Neuron (in vitro differentiated cells): ENCODE data around the gene PLG.
"Not testable (repeated sequence)": the region's sequence is repeated elsewhere in the genome, so short reads cannot be mapped to it uniquely, and the experiment has no call there.

Source experiments
- H2AFZ ChIP-seq: one replicate; pipeline ENCODE4 v1.6.1; 2013; ENCODE audit warnings: low read depth, mild to moderate bottlenecking, inconsistent platforms, low read length, moderate library complexity
- H3K27me3 ChIP-seq: one replicate; pipeline ENCODE4 v1.6.1; 2013; ENCODE audit warnings: low read length; ENCODE audit not compliant: insufficient read depth
- H3K36me3 ChIP-seq: one replicate; pipeline ENCODE4 v1.6.1; 2013; ENCODE audit warnings: low read length; ENCODE audit not compliant: insufficient read depth
- H3K4me1 ChIP-seq: one replicate; pipeline ENCODE4 v1.6.1; 2013; ENCODE audit warnings: low read length; ENCODE audit not compliant: insufficient read depth
- H3K4me3 ChIP-seq: 2 replicates; pipeline ENCODE4 v1.5.1; 2013; ENCODE audit warnings: mild to moderate bottlenecking, low read length, moderate library complexity
- H3K9me3 ChIP-seq: one replicate; pipeline ENCODE4 v1.6.1; 2013; ENCODE audit warnings: low read length

The PLG gene

GRCh38 chr6:160685762-160686450 is 16.1 kb upstream of the PLG start:
- Histone ChIP-seq H3K4me3 (no peak overlapping the region), H3K27me3 (no peaks in the 10 kb centered on the region), H3K9me3 (no peaks in the 10 kb centered on the region)

GRCh38 chr6:160690458-160690857 is 11.6 kb upstream of the PLG start:
- Histone ChIP-seq H2AFZ (no peak overlapping the region), H3K4me3 (no peak overlapping the region), H3K27me3 (no peaks in the 10 kb centered on the region), H3K4me1 (no peaks in the 10 kb centered on the region), H3K9me3 (no peaks in the 10 kb centered on the region), H3K36me3 (no peaks in the 10 kb centered on the region)

More at GRCh38 chr6:160685762-160686450, 16.1 kb upstream of the PLG start:
- H3K4me1 ChIP-seq = no peaks in the 10 kb centered on the region
- no peaks in the 10 kb centered on the region for H3K36me3 ChIP-seq
- H2AFZ ChIP-seq = no peak overlapping the region

GRCh38 chr6:160691617-160692016 is 10.4 kb upstream of the PLG start:
- H3K27me3 ChIP-seq = no peaks in the 10 kb centered on the region
- no peaks in the 10 kb centered on the region for H3K4me1 ChIP-seq
- H3K4me3 ChIP-seq = no peak overlapping the region
- H3K9me3 ChIP-seq = no peaks in the 10 kb centered on the region
- no peak overlapping the region for H2AFZ ChIP-seq
- H3K36me3 ChIP-seq = no peaks in the 10 kb centered on the region

GRCh38 chr6:160692369-160692959 is 9.6 kb upstream of the PLG start:
- Histone ChIP-seq H3K36me3 (no peaks in the 10 kb centered on the region), H3K27me3 (no peaks in the 10 kb centered on the region), H3K9me3 (no peaks in the 10 kb centered on the region), H3K4me1 (no peaks in the 10 kb centered on the region), H3K4me3 (no peak overlapping the region), H2AFZ (no peak overlapping the region)

DNA sequence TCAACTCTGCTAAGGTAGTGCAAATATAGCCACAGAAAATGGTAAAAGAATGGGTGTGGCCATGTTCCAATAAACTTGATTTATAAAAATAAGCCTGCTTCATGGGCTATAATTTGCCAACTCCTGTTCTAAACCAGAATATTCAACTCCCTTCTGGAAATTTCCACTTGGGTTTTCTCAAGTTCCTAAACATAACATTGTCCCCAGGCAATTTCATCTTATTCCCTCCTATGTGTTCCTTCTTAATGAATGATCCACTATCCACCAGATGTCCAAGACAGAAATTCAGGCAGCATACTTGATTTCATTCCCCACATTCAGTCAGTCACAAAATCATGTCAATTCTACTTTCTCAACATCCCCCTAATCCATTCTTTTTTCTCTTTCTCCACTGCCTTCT is 7.0 kb upstream of the PLG start:
- not testable (repeated sequence) for H3K9me3 ChIP-seq, H3K36me3 ChIP-seq, H3K4me3 ChIP-seq, H3K4me1 ChIP-seq, H3K27me3 ChIP-seq, H2AFZ ChIP-seq

- not testable (repeated sequence) for H3K36me3 ChIP-seq, H3K27me3 ChIP-seq, H3K9me3 ChIP-seq, H3K4me3 ChIP-seq, H3K4me1 ChIP-seq, H2AFZ ChIP-seq
Measured at GRCh38 chr6:160695622-160696021, 6.4 kb upstream of the PLG start.

- H3K27me3 ChIP-seq, H3K9me3 ChIP-seq, H2AFZ ChIP-seq, H3K4me3 ChIP-seq, H3K4me1 ChIP-seq, H3K36me3 ChIP-seq: not testable (repeated sequence)
Measured at GRCh38 chr6:160696884-160697283, 5.2 kb upstream of the PLG start.

DNA sequence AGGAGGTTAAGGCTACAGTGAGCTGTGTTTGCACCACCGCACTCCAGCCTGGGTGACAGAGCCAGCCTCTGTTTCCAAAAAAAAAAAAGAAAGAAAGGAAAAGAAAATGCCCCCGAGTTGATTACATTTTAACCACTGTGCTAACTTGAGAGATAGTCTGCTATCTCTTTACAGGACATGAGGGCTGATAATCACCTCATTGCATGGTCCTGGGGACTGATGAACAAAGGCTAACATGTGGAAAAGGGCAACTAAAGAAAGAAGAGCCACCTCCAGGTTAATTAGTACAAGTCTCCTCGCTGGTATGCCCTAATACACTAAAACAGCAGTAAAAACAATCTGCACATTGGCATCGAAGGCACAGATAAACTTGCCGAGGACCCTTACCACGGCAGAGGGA is 4.2 kb upstream of the PLG start:
- H3K9me3 ChIP-seq = no peaks in the 10 kb centered on the region

GRCh38 chr6:160704688-160705087 is 2.6 kb downstream of the PLG start:
- H2AFZ ChIP-seq, H3K9me3 ChIP-seq, H3K36me3 ChIP-seq, H3K27me3 ChIP-seq, H3K4me1 ChIP-seq, H3K4me3 ChIP-seq: not testable (repeated sequence)

More for the DNA sequence above, 4.2 kb upstream of the PLG start:
- H3K4me3 ChIP-seq = no peak overlapping the region
- H3K4me1 ChIP-seq = no peaks in the 10 kb centered on the region
- H2AFZ ChIP-seq = no peak overlapping the region
- H3K36me3 ChIP-seq = no peaks in the 10 kb centered on the region
- peaks cover 2% of the 10 kb centered on the region for H3K27me3 ChIP-seq

DNA sequence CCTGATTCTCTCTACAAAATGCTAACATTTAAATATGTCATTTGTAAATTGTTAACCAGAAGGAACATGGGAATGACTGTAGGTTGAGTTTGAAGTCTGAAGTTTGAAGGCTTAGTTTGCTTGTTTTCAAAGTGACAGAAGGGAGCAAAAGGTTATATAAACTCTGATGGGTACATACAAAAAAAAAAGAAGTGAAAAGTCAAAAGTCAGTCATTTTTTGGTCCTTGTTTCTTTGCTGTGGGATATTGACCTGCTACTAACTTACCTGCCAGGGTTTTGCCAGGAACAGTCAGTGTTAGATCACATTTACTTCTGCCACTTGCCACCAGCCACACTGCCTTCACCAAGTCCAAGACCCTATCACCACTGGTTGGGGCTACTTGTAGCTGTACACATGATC is 6.9 kb downstream of the PLG start:
- H3K36me3 ChIP-seq, H3K4me3 ChIP-seq, H3K9me3 ChIP-seq, H2AFZ ChIP-seq, H3K27me3 ChIP-seq, H3K4me1 ChIP-seq: not testable (repeated sequence)

DNA sequence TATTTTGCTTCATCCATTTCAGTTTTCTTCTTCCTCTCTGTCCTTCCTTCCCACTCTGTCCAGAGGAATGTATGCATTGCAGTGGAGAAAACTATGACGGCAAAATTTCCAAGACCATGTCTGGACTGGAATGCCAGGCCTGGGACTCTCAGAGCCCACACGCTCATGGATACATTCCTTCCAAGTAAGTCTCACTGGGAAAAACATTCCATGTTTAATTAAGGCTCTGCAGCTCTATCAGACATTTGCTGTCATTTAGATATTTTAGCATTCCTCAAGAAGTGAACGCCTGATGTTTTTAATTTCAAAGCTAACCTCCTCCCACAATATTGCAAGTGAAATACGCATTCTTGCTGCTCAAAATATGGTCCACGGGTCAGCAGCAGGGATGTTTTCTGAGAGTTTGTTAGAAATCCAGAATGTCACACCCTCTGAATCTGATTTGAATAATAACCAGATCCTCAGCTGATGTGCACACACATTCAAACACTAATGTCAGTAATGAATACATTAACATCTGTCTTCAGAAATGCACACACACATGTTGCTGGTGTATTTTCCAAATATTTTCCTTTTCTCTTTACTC is 12.8 kb downstream of the PLG start:
- H3K36me3 ChIP-seq = no peaks in the 10 kb centered on the region
- H2AFZ ChIP-seq = no peak overlapping the region
- no peaks in the 10 kb centered on the region for H3K4me1 ChIP-seq
- H3K9me3 ChIP-seq = no peaks in the 10 kb centered on the region
- H3K4me3 ChIP-seq = no peak overlapping the region
- H3K27me3 ChIP-seq = no peaks in the 10 kb centered on the region

DNA sequence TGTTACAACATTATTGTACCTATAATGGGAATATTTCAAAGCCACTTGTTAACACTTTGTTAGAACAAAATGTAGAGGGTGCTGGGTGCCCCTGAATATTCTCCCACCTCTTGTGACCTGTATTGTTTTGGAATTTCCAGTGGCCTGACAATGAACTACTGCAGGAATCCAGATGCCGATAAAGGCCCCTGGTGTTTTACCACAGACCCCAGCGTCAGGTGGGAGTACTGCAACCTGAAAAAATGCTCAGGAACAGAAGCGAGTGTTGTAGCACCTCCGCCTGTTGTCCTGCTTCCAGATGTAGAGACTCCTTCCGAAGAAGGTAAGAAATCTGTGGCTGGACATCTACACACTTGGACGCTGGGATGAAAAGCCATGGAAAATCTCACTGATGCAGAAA is 28.9 kb downstream of the PLG start:
- H3K27me3 ChIP-seq = no peaks in the 10 kb centered on the region
- H3K4me1 ChIP-seq = no peaks in the 10 kb centered on the region
- no peak overlapping the region for H2AFZ ChIP-seq

GRCh38 chr6:160733050-160733646 is 31.1 kb downstream of the PLG start:
- H3K9me3 ChIP-seq = no peaks in the 10 kb centered on the region
- H3K27me3 ChIP-seq = no peaks in the 10 kb centered on the region
- no peak overlapping the region for H3K4me3 ChIP-seq
- H2AFZ ChIP-seq = no peak overlapping the region
- H3K36me3 ChIP-seq = no peaks in the 10 kb centered on the region
- no peaks in the 10 kb centered on the region for H3K4me1 ChIP-seq

More for the DNA sequence above, 28.9 kb downstream of the PLG start:
- Histone ChIP-seq H3K4me3 (no peak overlapping the region), H3K9me3 (no peaks in the 10 kb centered on the region), H3K36me3 (no peaks in the 10 kb centered on the region)
